Endothelial cell (in vitro differentiated cells): Measurements from ENCODE around the gene SEMA3F. TPM values are rescaled to one million over a fixed set of nuclear protein-coding genes. Genes with fewer than 3 reads are reported as not detected.
A peak's percentile ranks its signal among the peaks of the same experiment; 100 is the strongest.

Experiments
- DNase-seq: peaks from one replicate; pipeline ENCODE4 v3.0.0; 2021; ENCODE audit warnings: low spot score
- H3K27ac Mint-ChIP-seq: one replicate; pipeline ENCODE4 v1.8.0; 2021; ENCODE audit warnings: mixed read lengths, inconsistent platforms; ENCODE audit not compliant: unreplicated experiment
- H3K27me3 Mint-ChIP-seq: one replicate; pipeline ENCODE4 v1.8.0; 2021; ENCODE audit warnings: mild to moderate bottlenecking, moderate library complexity, mixed read lengths, inconsistent platforms; ENCODE audit not compliant: unreplicated experiment
- H3K36me3 Mint-ChIP-seq: one replicate; pipeline ENCODE4 v1.8.0; 2021; ENCODE audit warnings: mild to moderate bottlenecking, low read depth, mixed read lengths, inconsistent platforms; ENCODE audit not compliant: unreplicated experiment
- H3K4me1 Mint-ChIP-seq: one replicate; pipeline ENCODE4 v1.8.0; 2021; ENCODE audit warnings: mild to moderate bottlenecking, mixed read lengths, inconsistent platforms; ENCODE audit not compliant: unreplicated experiment
- H3K4me3 Mint-ChIP-seq: one replicate; pipeline ENCODE4 v1.8.0; 2021; ENCODE audit warnings: mild to moderate bottlenecking, mixed read lengths, inconsistent platforms; ENCODE audit not compliant: unreplicated experiment
- H3K9me3 Mint-ChIP-seq: one replicate; pipeline ENCODE4 v1.8.0; 2021; ENCODE audit warnings: mixed read lengths, inconsistent platforms; ENCODE audit not compliant: unreplicated experiment
- total RNA-seq: library from RNA; stranded (reverse); fragmentation: NEBNext Ultra II Directional; extraction: Animal tissue kit (Norgen Biotek cat#: 25700); gene quantifications from one replicate; pipeline ENCODE4 v1.2.1, GENCODE V29; 2021; ENCODE audit not compliant: unreplicated experiment
- TF ChIP-seq, protein P1 (sequence below): fragments of 200-600 bp; sonication (generic); IDR thresholded peaks from one replicate; pipeline ENCODE4 v1.5.0; 2021; ENCODE audit warnings: antibody characterized with exemption; ENCODE audit not compliant: unreplicated experiment

Gene SEMA3F
- total RNA-seq, 1 donor from 2014 or later = 21.3 TPM

- H3K4me3 Mint-ChIP-seq = peak overlapping the region; percentile 14
- no peaks in the 10 kb centered on the region for H3K9me3 Mint-ChIP-seq
- peaks cover 6% of the 10 kb centered on the region for H3K4me1 Mint-ChIP-seq
- H3K36me3 Mint-ChIP-seq = peaks cover 36% of the 10 kb centered on the region
- peaks cover 6% of the 10 kb centered on the region for H3K27me3 Mint-ChIP-seq
- DNase-seq = no peak
- no peak overlapping the region for H3K27ac Mint-ChIP-seq
- TF ChIP-seq, protein P1, sequence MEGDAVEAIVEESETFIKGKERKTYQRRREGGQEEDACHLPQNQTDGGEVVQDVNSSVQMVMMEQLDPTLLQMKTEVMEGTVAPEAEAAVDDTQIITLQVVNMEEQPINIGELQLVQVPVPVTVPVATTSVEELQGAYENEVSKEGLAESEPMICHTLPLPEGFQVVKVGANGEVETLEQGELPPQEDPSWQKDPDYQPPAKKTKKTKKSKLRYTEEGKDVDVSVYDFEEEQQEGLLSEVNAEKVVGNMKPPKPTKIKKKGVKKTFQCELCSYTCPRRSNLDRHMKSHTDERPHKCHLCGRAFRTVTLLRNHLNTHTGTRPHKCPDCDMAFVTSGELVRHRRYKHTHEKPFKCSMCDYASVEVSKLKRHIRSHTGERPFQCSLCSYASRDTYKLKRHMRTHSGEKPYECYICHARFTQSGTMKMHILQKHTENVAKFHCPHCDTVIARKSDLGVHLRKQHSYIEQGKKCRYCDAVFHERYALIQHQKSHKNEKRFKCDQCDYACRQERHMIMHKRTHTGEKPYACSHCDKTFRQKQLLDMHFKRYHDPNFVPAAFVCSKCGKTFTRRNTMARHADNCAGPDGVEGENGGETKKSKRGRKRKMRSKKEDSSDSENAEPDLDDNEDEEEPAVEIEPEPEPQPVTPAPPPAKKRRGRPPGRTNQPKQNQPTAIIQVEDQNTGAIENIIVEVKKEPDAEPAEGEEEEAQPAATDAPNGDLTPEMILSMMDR = no peak
Observed at GRCh38 chr3:50119786-50120185, 35.3 kb upstream of the SEMA3F start.

- Mint-ChIP-seq H3K36me3 (peaks cover 32% of the 10 kb centered on the region), H3K27ac (no peak overlapping the region), H3K27me3 (peaks cover 6% of the 10 kb centered on the region), H3K4me3 (no peak overlapping the region), H3K9me3 (no peaks in the 10 kb centered on the region), H3K4me1 (peaks cover 6% of the 10 kb centered on the region)
- DNase-seq = no peak
- TF ChIP-seq, protein P1 = no peak
Observed at GRCh38 chr3:50120364-50121071, 34.6 kb upstream of the SEMA3F start.

DNA sequence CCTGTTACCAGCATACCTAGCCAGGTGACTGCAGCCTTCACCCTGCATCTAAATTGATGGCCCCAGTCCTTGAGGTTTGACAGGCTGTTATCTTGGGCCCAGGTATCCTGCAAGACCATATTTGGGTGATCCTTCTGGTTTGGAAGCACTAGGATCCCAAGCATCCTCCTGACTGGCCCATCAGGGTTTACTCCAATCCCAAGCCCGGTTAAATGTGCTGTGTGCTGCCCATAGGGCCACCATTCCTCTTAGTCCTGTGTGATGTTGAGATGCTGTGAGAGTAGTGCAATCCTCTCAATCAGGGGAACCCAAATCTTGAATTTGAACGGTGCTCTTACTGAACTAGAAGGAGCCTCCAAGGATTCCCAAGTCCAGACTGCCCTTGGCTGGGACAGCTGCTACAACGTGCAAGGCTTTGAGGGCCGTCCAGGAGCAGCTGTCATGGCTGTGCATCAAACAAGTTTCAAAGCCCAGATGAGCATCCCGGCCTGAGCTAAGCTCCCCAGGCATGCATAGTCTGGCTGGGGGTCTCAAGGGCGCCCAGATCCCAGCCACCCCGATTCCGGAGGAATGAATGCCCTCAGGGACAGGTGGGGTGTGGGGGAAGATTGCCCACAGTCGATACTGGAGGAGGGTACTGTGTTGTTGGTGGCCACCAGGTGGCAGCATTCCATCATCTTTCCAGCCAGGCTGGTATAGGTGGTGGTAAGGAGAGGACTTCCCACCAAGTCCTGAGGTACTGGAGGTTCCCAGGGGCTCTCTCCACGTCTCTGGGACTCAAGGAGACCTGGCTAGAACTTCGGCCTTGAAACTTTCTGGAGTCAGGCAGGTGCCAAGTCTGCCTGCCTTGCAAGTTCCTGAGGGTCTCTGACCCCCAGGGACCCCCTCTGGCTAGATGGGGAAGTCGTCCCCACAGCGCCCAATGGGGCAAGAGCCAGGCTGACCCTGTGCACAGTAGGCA lies 33.8 kb upstream of the SEMA3F start:
- peaks cover 23% of the 10 kb centered on the region for H3K36me3 Mint-ChIP-seq
- no peaks in the 10 kb centered on the region for H3K9me3 Mint-ChIP-seq
- no peak overlapping the region for H3K27ac Mint-ChIP-seq
- TF ChIP-seq, protein P1 = peak; percentile 88
- peak; percentile 68 for DNase-seq
- H3K4me1 Mint-ChIP-seq = peaks cover 6% of the 10 kb centered on the region
- peaks cover 9% of the 10 kb centered on the region for H3K27me3 Mint-ChIP-seq
- no peak overlapping the region for H3K4me3 Mint-ChIP-seq

DNA sequence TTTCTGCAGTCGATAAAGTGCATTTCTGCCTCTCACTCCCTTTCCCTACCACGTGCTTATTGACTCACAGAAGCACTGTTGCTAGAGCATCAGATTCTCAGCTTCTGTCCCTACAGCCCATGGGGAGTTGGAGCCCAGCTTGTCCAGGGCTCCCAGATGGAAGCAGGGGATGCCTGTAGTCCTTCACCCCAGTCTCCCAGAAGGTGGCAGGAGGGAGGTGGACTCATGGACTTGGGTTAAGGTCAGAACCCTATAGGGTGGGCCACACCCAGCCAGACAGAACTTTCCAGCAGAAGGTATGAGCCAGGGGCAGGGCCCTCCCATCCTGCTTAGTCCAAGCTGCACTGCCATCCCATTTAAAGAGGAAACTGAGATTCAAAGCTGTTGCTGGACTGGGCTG lies 33.1 kb upstream of the SEMA3F start:
- H3K4me3 Mint-ChIP-seq = no peak overlapping the region
- H3K27me3 Mint-ChIP-seq = peaks cover 9% of the 10 kb centered on the region
- no peaks in the 10 kb centered on the region for H3K9me3 Mint-ChIP-seq
- H3K27ac Mint-ChIP-seq = peak overlapping the region; percentile 52
- no peak for DNase-seq
- TF ChIP-seq, protein P1 = no peak
- H3K36me3 Mint-ChIP-seq = peaks cover 17% of the 10 kb centered on the region
- H3K4me1 Mint-ChIP-seq = peaks cover 6% of the 10 kb centered on the region
